Prostate gland (tissue), 2 donors: ENCODE measurements around the gene PEF1. TPM values are rescaled to one million over a fixed set of nuclear protein-coding genes. Genes with fewer than 3 reads are reported as not detected.
A peak's percentile ranks its signal among the peaks of the same experiment; 100 is the strongest.

ENCODE experiments used
- DNase-seq: peaks from one replicate; pipeline ENCODE4 v3.0.0-alpha.2; 2019; ENCODE audit warnings: low spot score
- H3K27ac ChIP-seq, 2 donors: fragments of 200-600 bp; sonication (generic); 2 replicates each; pipeline ENCODE4 v1.5.1; 2017 to 2019
- H3K27me3 ChIP-seq: fragments of 200-600 bp; sonication (generic); replicated peaks from 2 replicates; pipeline ENCODE4 v1.5.1; 2019; ENCODE audit not compliant: insufficient read depth
- H3K36me3 ChIP-seq, 2 donors: fragments of 200-600 bp; sonication (generic); 1 replicate in 1 of 2; 2 replicates in 1 of 2; pipeline versions ENCODE4 v1.5.1 to v1.8.1; 2017 to 2019
- H3K4me1 ChIP-seq: fragments of 200-600 bp; sonication (generic); replicated peaks from 2 replicates; pipeline ENCODE4 v1.5.1; 2019
- H3K4me3 ChIP-seq, 2 donors: fragments of 200-600 bp; sonication (generic); 2 replicates each; pipeline ENCODE4 v1.5.1; 2017 to 2019
- H3K9me3 ChIP-seq: fragments of 200-600 bp; sonication (generic); 2 replicates; pipeline ENCODE4 v1.5.1; 2017
- POLR2A ChIP-seq: fragments of 450-650 bp; IDR thresholded peaks from one replicate; pipeline ENCODE4 v1.6.1; 2016; ENCODE audit warnings: antibody characterized with exemption, mild to moderate bottlenecking
- POLR2AphosphoS5 ChIP-seq: sonication (generic); formaldehyde crosslinking; IDR thresholded peaks from one replicate; pipeline ENCODE4 v1.6.1; 2017; ENCODE audit warnings: antibody characterized with exemption
- WGBS: methylation state at CpG from one replicate; pipeline ENCODE4 v1.1.5; 2018; 5-methylcytosine and 5-hydroxymethylcytosine counted together
- intact Hi-C: fragments of 100-400 bp; cut with DNase I; formaldehyde crosslinking; loops from one replicate; pipeline ENCODE4 v1.14.2; 2022
- total RNA-seq, 2 donors: library from RNA; depleted of rRNA; stranded (reverse); fragments of >200 nt; gene quantifications; one replicate each; pipeline ENCODE4 v1.1.0, GENCODE V29; 2016
- TF ChIP-seq, protein P1 (sequence below), 4 experiments: fragments of 200-600 bp in 2 of 4; fragments of 450-650 bp in 2 of 4; sonication (generic) in 2 of 4; IDR thresholded peaks; 1 replicate in 3 of 4; 2 replicates in 1 of 4; pipeline ENCODE4 v1.5.1; 2016 to 2019; ENCODE audit warnings: antibody characterized with exemption in 4 of 4, mild to moderate bottlenecking in 2 of 4, moderate library complexity in 2 of 4

Gene PEF1
- total RNA-seq, 2 donors from 2014 or later = 83.1 to 99.5 TPM

DNA sequence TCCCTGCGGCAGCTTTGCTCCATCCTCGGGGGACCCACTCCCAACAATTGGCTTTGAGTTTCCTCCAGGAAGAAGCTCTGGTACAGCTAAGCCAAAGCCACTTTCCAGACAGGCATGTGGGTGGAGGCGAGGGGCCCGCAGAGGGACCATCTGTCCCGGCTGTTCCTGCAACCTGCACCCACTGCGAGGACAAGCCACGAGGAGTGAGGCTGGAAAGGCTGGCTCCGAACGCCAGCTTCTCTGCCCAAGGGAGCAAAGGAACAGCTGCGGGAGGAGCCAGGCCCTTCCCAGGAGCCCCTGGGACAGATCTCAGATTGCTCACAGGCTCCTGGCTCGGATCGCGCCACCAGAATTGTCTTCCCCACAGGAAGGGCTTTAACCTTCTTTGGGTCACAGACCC, 28.3 kb upstream of the PEF1 start:
- WGBS = 63% methylated on average over 13 of the region's 13 CpGs
- H3K27ac ChIP-seq = peak overlapping the region in 1 of 2 donors; percentile 27
- no peak for DNase-seq
- H3K9me3 ChIP-seq = no peaks in the 10 kb centered on the region
- no peak overlapping the region for H3K4me3 ChIP-seq
- peaks cover 2% of the 10 kb centered on the region for H3K4me1 ChIP-seq
- TF ChIP-seq POLR2A = no peak
- TF ChIP-seq, protein P1, sequence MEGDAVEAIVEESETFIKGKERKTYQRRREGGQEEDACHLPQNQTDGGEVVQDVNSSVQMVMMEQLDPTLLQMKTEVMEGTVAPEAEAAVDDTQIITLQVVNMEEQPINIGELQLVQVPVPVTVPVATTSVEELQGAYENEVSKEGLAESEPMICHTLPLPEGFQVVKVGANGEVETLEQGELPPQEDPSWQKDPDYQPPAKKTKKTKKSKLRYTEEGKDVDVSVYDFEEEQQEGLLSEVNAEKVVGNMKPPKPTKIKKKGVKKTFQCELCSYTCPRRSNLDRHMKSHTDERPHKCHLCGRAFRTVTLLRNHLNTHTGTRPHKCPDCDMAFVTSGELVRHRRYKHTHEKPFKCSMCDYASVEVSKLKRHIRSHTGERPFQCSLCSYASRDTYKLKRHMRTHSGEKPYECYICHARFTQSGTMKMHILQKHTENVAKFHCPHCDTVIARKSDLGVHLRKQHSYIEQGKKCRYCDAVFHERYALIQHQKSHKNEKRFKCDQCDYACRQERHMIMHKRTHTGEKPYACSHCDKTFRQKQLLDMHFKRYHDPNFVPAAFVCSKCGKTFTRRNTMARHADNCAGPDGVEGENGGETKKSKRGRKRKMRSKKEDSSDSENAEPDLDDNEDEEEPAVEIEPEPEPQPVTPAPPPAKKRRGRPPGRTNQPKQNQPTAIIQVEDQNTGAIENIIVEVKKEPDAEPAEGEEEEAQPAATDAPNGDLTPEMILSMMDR (IDR thresholded peaks at IDR 0.05) = no peak
- TF ChIP-seq POLR2AphosphoS5 = no peak
- intact Hi-C loops = no loop called here
- no peaks in the 10 kb centered on the region for H3K27me3 ChIP-seq
- H3K36me3 ChIP-seq = no peaks in the 10 kb centered on the region

DNA sequence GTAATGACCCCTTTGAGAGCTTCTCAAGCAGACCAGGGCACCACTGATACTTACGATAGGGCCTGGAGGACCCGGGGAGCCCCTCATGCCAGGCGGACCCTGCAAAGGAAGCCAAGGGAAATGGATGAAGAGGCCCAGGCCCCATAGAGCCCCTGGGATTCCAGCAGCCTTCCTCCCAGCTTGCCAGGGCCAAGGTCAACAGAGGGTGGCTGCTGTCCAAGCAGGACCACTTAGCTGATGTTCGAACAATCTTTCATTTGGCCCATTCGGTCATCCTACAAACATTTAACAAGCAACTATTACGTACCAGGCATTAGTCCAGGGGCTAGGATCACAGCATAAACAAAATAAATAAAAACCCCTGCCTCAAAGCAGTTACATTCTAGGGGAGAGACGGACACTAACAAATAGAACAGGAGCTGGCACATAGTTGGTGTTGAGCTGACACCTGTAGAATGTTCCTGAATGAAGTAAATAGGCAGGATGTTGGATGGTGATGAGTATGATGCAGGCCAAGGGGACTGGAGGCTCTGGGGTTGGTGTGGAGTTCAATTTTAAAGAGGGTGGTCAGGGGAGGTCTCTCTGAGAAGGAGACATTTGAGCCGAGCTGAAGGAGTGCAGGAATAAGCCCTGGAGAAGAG, 27.0 kb upstream of the PEF1 start:
- no peak overlapping the region for H3K4me3 ChIP-seq
- no peak for TF ChIP-seq POLR2AphosphoS5
- TF ChIP-seq, protein P1 (IDR thresholded peaks at IDR 0.05) = no peak
- TF ChIP-seq POLR2A = no peak
- peaks cover 2% of the 10 kb centered on the region for H3K4me1 ChIP-seq
- 68% methylated on average over 8 of the region's 8 CpGs for WGBS
- no peak for DNase-seq
- H3K36me3 ChIP-seq = no peaks in the 10 kb centered on the region
- no peaks in the 10 kb centered on the region for H3K9me3 ChIP-seq
- H3K27me3 ChIP-seq = no peaks in the 10 kb centered on the region
- intact Hi-C loops = no loop called here
- peak overlapping the region in 1 of 2 donors; percentile 62 for H3K27ac ChIP-seq

DNA sequence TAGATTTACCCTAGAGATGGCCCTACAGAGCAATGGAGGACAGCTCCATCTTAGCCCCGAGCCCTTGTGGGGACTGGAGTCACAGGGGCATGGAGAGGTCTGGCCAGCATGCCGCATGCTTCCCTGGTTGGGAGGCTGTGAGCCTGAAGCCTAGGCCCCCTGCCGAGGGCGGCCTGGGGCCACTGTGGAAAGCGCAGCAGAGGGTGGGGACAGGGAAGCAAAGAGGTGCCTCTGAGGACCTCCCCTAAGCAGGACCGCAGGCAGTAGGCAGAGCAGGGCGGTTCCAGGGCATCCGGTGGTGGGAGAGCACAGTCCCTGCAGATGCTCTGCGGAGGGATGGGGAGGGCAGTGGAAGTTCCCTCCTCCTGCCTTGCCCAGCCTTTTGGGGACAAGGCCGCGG, 26.5 kb upstream of the PEF1 start:
- Histone ChIP-seq H3K4me3 (no peak overlapping the region), H3K9me3 (no peaks in the 10 kb centered on the region), H3K36me3 (no peaks in the 10 kb centered on the region), H3K4me1 (peaks cover 2% of the 10 kb centered on the region), H3K27me3 (no peaks in the 10 kb centered on the region), H3K27ac (peak overlapping the region in 1 of 2 donors; percentile 62)
- intact Hi-C loops = no loop called here
- TF ChIP-seq, protein P1 (IDR thresholded peaks at IDR 0.05) = no peak
- TF ChIP-seq POLR2AphosphoS5 (no peak), POLR2A (no peak)
- 83% methylated on average over 11 of the region's 11 CpGs for WGBS
- DNase-seq = no peak

DNA sequence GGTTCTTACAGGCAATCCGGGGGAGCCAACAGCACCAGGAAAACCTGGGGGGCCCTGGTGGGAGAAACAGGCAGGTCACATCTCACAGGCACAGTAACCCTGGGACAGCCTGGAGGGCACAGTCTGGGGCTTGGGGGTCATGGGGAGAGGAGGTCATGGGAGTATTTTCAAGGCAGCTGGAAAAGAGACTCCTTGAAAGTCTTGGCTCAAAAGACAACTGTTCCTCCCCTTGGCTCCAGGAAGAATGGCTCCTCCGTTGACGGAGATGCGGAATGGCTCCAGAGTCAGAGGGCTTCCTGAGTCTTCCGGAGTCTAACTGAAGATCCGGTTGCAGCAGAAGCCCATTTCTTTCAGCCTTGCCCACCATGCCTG, 25.9 kb upstream of the PEF1 start:
- intact Hi-C loops = no loop called here
- Histone ChIP-seq H3K27me3 (no peaks in the 10 kb centered on the region), H3K4me1 (peaks cover 2% of the 10 kb centered on the region), H3K27ac (peak overlapping the region; percentile 62 to 72), H3K36me3 (no peaks in the 10 kb centered on the region), H3K4me3 (peak overlapping the region in 1 of 2 donors; percentile 15), H3K9me3 (no peaks in the 10 kb centered on the region)
- 56% methylated on average over 6 of the region's 6 CpGs for WGBS
- TF ChIP-seq POLR2A (no peak), POLR2AphosphoS5 (no peak)
- TF ChIP-seq, protein P1 (IDR thresholded peaks at IDR 0.05) = no peak
- no peak for DNase-seq
